ENCODE measurements around the gene CSAD. TPM values are rescaled to one million over a fixed set of nuclear protein-coding genes. Genes with fewer than 3 reads are reported as not detected.
A peak's percentile ranks its signal among the peaks of the same experiment; 100 is the strongest.

Gene CSAD
- polyA plus RNA-seq, 1 donor: 60.0 TPM

DNA sequence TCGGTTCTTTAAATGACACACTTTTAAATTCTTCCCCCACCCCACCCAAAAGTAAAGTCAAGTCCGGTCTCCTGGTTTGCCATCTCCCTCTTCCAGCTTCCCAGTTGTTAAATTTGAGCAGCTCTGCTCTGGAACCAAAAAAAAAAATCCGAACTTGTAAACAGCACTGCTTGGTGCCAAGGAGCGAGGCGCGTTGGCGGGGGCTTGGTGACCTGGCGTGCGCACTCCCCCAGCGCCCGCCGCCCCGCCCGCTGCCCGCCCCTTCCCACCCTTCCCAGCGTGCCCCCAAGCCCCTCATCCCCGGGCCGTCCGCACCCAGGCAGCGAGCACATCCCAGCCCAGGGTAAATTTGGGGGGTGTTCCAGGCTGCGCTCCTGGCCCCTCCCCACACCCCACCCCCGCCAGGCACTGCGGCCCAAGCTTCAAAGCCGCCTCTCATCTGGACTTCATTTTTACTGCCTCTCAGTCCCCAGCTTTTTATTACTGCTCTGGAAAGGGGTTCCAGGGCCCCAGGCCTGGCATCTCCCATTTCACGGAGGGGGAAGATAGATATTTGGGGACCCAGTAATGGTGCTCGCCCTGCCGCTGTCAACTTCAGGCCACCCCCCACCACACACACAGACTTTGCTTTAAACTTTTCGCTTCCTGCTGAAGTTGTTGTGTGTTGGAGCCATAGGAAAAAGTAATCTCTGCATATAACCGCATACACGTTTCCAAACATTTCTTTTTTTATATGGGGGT is 38.0 kb upstream of the CSAD start:
- Histone ChIP-seq H3K4me3 (ENCODE audit: low read length) (peak overlapping the region; percentile 50), H3K36me3 (ENCODE audit: control insufficient read depth, insufficient read depth, low read length) (peaks cover 13% of the 10 kb centered on the region), H3K27me3 (ENCODE audit: control insufficient read depth, insufficient read depth, low read length) (no peaks in the 10 kb centered on the region), H3K27ac (ENCODE audit: low read length) (peak overlapping the region; percentile 97), H3K9me3 (ENCODE audit: control insufficient read depth, low read depth, low read length) (peaks cover 2% of the 10 kb centered on the region), H3K4me1 (ENCODE audit: control insufficient read depth, insufficient read depth, low read length) (peaks cover 52% of the 10 kb centered on the region)
- DNase-seq: no peak
- WGBS (ENCODE audit: insufficient coverage, low lambda C conversion rate): no CpG with 5 or more reads among the region's 30 CpGs

DNA sequence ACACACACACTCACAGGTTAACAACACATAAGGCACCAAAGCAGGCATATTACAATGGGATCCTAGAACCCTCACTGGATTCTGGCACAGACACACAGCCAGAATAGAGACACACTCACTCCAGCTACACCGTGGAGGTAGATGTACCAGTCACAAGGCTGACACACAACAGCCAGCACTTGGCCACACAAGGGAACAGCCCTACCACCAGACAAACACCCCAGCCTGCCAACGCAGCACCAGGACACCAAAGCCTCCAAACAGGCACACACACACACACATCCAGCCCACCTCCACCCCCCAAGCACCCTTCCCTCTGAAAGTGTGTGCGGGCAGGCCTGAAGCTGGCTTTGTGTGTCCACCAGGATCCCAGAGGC is 37.2 kb upstream of the CSAD start:
- no peak overlapping the region for H3K4me3 ChIP-seq (ENCODE audit: low read length)
- peaks cover 2% of the 10 kb centered on the region for H3K9me3 ChIP-seq (ENCODE audit: control insufficient read depth, low read depth, low read length)
- H3K4me1 ChIP-seq (ENCODE audit: control insufficient read depth, insufficient read depth, low read length): peaks cover 45% of the 10 kb centered on the region
- WGBS (ENCODE audit: insufficient coverage, low lambda C conversion rate): no CpG with 5 or more reads among the region's 3 CpGs
- no peaks in the 10 kb centered on the region for H3K27me3 ChIP-seq (ENCODE audit: control insufficient read depth, insufficient read depth, low read length)
- DNase-seq: no peak
- no peak overlapping the region for H3K27ac ChIP-seq (ENCODE audit: low read length)
- peaks cover 18% of the 10 kb centered on the region for H3K36me3 ChIP-seq (ENCODE audit: control insufficient read depth, insufficient read depth, low read length)

DNA sequence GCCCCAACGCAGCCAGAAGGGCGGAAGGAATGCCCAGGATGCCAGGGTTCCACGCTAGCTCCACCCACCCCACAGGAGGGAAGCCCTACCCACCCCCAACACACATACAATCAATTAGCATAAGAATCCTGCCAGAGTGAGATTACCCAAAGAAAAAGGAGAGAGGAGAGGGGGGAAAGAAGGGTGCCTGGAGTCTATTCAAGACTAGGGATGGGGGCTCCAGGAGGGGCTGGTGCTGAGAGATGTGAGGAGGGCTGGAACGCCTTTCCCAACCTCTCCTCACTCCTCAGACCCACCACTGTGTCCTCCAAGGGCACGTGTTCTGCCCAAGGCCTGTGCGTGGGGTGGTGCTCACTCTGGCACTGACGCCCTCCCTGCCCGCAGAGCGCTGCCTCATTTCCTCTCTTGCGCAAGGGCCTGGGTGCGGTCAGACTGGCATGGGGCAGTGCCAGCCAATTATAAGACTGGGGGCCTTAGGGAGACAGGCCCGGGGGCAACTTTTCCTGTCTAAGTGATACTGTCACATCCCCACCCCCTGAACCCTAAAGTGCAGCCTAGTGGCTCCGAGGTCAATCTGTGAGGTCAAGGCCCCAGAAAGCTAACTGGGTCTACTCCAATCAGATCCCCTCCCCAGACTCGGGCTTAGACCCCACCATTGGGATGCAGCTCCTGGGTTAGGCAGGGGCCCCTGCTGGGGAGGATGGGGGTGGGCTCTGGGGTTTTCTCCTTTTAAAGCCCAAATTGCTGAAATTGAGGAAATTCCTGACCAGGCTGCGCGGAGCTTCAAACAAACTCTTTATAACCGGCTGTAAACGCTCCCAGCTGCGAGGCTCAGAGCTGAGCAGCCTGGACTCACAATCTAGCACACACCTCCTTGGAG is 36.6 kb upstream of the CSAD start:
- WGBS (ENCODE audit: insufficient coverage, low lambda C conversion rate): 100% methylated on average over 1 of the region's 19 CpGs
- Histone ChIP-seq H3K27ac (ENCODE audit: low read length) (no peak overlapping the region), H3K9me3 (ENCODE audit: control insufficient read depth, low read depth, low read length) (peaks cover 2% of the 10 kb centered on the region), H3K4me3 (ENCODE audit: low read length) (no peak overlapping the region), H3K36me3 (ENCODE audit: control insufficient read depth, insufficient read depth, low read length) (peaks cover 23% of the 10 kb centered on the region), H3K27me3 (ENCODE audit: control insufficient read depth, insufficient read depth, low read length) (no peaks in the 10 kb centered on the region), H3K4me1 (ENCODE audit: control insufficient read depth, insufficient read depth, low read length) (peaks cover 38% of the 10 kb centered on the region)
- peak in 1 of 2 donors; percentile 51 for DNase-seq

DNA sequence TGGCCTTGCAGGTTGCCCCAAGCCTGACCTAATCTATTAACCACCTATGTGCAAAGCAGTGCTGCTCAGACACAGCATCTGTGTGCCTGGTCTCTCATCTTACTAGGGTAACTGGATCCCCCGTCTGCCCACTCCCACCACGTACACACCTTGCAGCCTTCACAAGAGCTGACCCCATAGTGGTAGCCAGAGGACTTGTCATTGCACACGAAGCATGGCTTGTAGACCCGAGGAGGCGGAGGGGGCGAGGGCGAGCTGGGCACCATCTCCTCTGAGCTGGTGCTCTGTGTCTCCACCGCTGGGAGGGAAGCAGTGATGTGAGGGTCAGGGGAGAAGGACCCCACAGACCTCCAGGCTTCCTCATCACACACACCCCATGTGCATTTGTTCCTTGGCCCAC is 34.8 kb upstream of the CSAD start:
- peaks cover 35% of the 10 kb centered on the region for H3K36me3 ChIP-seq (ENCODE audit: control insufficient read depth, insufficient read depth, low read length)
- no peaks in the 10 kb centered on the region for H3K9me3 ChIP-seq (ENCODE audit: control insufficient read depth, low read depth, low read length)
- no peak overlapping the region for H3K27ac ChIP-seq (ENCODE audit: low read length)
- DNase-seq: no peak
- H3K4me1 ChIP-seq (ENCODE audit: control insufficient read depth, insufficient read depth, low read length): peaks cover 34% of the 10 kb centered on the region
- no CpG with 5 or more reads among the region's 8 CpGs for WGBS (ENCODE audit: insufficient coverage, low lambda C conversion rate)
- no peaks in the 10 kb centered on the region for H3K27me3 ChIP-seq (ENCODE audit: control insufficient read depth, insufficient read depth, low read length)
- no peak overlapping the region for H3K4me3 ChIP-seq (ENCODE audit: low read length)

DNA sequence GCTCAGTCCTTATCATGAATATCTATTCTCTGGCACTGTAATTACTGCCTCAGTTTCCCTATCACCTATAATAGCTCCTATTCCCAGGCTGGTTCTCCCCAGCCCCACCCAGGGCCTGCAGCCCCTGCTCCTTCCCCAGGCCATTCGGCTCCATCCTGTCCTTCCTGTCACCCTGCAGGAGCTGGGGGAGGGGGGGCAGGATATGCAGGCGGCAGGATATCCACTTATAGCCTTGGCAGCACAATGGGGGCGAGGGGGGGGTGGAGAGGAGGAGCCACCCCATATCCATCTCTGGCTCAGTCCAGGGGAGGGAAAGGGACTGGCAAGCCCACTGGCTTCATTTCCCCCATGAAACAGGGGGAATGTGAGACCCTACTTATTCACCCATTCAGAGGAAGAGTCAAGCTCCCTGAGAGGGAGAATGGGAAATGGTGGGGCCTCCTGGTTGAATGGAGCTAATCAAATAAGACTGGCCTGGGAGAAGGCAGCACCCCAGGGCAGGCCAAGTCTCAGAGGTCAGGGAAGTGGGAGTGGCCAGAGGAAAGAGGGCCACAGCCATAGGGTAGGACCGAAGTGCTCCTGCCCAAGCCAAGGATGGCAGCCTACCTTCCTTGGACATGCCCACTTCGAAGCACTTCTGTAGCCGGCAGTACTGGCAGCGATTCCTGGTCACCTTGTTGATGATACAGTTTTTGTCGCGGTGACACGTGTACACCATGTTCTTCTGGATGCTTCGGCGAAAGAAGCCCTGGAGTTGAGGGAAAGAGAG is 34.1 kb upstream of the CSAD start:
- WGBS (ENCODE audit: insufficient coverage, low lambda C conversion rate): no CpG with 5 or more reads among the region's 12 CpGs
- H3K36me3 ChIP-seq (ENCODE audit: control insufficient read depth, insufficient read depth, low read length): peaks cover 35% of the 10 kb centered on the region
- H3K4me3 ChIP-seq (ENCODE audit: low read length): no peak overlapping the region
- DNase-seq: no peak
- H3K4me1 ChIP-seq (ENCODE audit: control insufficient read depth, insufficient read depth, low read length): peaks cover 34% of the 10 kb centered on the region
- H3K27me3 ChIP-seq (ENCODE audit: control insufficient read depth, insufficient read depth, low read length): no peaks in the 10 kb centered on the region
- H3K27ac ChIP-seq (ENCODE audit: low read length): no peak overlapping the region
- no peaks in the 10 kb centered on the region for H3K9me3 ChIP-seq (ENCODE audit: control insufficient read depth, low read depth, low read length)

DNA sequence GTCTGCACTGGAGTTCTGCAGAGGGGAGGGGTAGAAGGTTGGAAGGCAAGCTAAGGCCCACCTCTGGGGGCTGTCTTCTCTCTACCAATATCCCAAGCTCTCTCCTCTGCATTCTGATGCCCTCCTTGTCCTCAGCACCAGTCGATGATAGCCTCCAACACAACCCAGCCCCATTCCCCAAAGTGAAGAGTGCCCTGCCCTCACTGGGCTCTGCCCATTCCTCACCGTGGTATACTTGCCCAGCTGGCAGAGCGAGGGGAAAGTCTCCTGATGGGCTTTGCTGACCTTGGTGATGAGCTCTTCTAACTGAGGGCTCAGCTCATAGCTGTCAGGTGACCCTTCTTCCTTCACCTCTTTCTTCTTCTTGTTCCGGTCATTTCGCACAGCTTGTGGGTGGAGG is 33.5 kb upstream of the CSAD start:
- H3K36me3 ChIP-seq (ENCODE audit: control insufficient read depth, insufficient read depth, low read length): peaks cover 35% of the 10 kb centered on the region
- no peaks in the 10 kb centered on the region for H3K9me3 ChIP-seq (ENCODE audit: control insufficient read depth, low read depth, low read length)
- H3K27me3 ChIP-seq (ENCODE audit: control insufficient read depth, insufficient read depth, low read length): no peaks in the 10 kb centered on the region
- H3K4me1 ChIP-seq (ENCODE audit: control insufficient read depth, insufficient read depth, low read length): peaks cover 28% of the 10 kb centered on the region
- DNase-seq: no peak
- no peak overlapping the region for H3K4me3 ChIP-seq (ENCODE audit: low read length)
- WGBS (ENCODE audit: insufficient coverage, low lambda C conversion rate): no CpG with 5 or more reads among the region's 5 CpGs
- no peak overlapping the region for H3K27ac ChIP-seq (ENCODE audit: low read length)

DNA sequence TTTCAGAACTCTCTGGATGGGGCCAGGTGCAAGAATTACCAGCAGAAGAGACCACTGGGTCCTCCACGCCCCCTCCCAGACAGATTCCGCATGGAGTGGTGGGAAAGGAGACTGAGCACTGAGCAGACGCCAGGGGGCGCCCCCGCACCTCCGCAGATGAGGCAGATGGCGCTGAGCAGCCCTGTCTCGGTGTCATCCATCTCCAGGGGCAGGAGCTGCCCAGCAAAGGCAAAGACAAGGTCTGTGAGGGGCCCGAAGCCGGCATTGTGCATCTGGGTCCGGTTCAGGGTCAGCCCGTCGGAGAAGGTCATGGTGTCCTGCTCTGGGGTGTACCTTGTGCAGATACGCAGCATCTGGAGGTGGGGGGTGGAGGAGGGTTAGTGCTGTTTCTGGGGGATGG is 32.6 kb upstream of the CSAD start:
- no peak overlapping the region for H3K27ac ChIP-seq (ENCODE audit: low read length)
- peaks cover 35% of the 10 kb centered on the region for H3K36me3 ChIP-seq (ENCODE audit: control insufficient read depth, insufficient read depth, low read length)
- peaks cover 26% of the 10 kb centered on the region for H3K4me1 ChIP-seq (ENCODE audit: control insufficient read depth, insufficient read depth, low read length)
- peak; percentile 63 to 67 for DNase-seq
- H3K9me3 ChIP-seq (ENCODE audit: control insufficient read depth, low read depth, low read length): no peaks in the 10 kb centered on the region
- WGBS (ENCODE audit: insufficient coverage, low lambda C conversion rate): no CpG with 5 or more reads among the region's 14 CpGs
- no peaks in the 10 kb centered on the region for H3K27me3 ChIP-seq (ENCODE audit: control insufficient read depth, insufficient read depth, low read length)
- no peak overlapping the region for H3K4me3 ChIP-seq (ENCODE audit: low read length)

DNA sequence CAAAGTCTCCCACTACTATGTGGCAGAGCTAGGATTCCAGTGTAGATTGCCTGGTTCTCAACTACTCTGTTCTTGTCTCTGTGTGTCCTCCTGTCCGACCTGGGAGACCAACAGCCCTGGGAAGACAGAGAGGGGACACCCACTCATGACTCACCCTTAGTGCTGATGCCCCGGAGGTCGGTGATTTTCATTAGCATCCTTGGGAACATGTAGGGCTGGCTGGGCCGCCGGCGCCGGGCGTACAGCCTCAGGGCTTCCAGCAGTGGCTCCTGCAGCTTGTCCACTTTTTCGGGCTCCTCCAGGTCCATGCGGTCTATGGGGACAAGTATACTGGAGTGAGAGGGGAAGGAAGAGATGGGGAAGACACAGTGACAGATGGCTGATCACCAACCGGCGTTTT is 32.2 kb upstream of the CSAD start:
- peaks cover 22% of the 10 kb centered on the region for H3K4me1 ChIP-seq (ENCODE audit: control insufficient read depth, insufficient read depth, low read length)
- no peak overlapping the region for H3K27ac ChIP-seq (ENCODE audit: low read length)
- no CpG with 5 or more reads among the region's 12 CpGs for WGBS (ENCODE audit: insufficient coverage, low lambda C conversion rate)
- H3K4me3 ChIP-seq (ENCODE audit: low read length): no peak overlapping the region
- H3K36me3 ChIP-seq (ENCODE audit: control insufficient read depth, insufficient read depth, low read length): peaks cover 35% of the 10 kb centered on the region
- no peaks in the 10 kb centered on the region for H3K9me3 ChIP-seq (ENCODE audit: control insufficient read depth, low read depth, low read length)
- DNase-seq: no peak
- H3K27me3 ChIP-seq (ENCODE audit: control insufficient read depth, insufficient read depth, low read length): no peaks in the 10 kb centered on the region

DNA sequence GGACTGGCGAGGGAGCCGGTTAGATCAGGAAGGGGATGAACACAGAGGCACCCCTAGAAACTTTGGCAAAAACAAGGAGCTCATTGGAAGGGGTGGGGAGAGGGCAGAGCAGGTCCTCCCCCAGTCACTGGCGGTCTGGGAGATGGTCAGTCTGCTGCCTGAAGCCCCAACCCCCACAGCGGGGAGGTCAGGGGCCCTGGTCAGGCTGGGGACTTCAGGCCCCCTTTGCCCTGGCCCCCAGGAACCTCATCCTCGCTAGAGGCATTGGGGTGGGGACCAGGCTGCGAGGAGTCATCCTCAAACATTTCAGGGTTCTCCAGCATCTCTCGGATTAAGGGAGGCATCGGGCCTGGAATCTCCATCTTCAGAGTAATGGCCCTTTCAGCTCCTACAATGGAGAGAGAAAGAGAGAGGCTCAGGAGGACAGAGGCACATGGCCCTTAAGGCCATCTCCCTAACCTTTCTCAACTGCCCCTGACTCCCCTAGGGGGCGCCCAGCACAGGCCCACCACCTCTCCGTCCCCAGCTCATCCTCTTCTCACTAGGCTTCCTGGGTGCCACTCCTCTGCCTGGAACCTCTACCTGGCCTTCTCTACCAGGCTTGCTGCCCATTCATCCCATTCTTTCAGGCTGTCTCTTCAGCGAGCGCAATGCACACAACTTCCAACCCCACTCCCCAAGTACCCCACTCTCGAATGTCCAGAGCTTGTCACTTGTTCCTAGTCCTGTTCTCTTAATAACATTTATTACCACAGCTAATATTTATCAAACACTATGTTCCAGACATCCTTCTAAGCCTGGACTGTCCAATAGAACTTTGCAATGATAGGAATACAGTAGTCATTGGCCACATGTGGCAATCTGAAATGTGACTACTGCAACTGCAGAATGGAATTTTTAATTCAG is 31.0 kb upstream of the CSAD start:
- no peak for DNase-seq
- WGBS (ENCODE audit: insufficient coverage, low lambda C conversion rate): no CpG with 5 or more reads among the region's 13 CpGs
- Histone ChIP-seq H3K9me3 (ENCODE audit: control insufficient read depth, low read depth, low read length) (no peaks in the 10 kb centered on the region), H3K4me1 (ENCODE audit: control insufficient read depth, insufficient read depth, low read length) (peaks cover 11% of the 10 kb centered on the region), H3K4me3 (ENCODE audit: low read length) (no peak overlapping the region), H3K27me3 (ENCODE audit: control insufficient read depth, insufficient read depth, low read length) (no peaks in the 10 kb centered on the region), H3K27ac (ENCODE audit: low read length) (no peak overlapping the region), H3K36me3 (ENCODE audit: control insufficient read depth, insufficient read depth, low read length) (peaks cover 35% of the 10 kb centered on the region)

All from large intestine (tissue), 3 donors.